Breast epithelium (tissue), 3 donors: Measurements from ENCODE around the gene CUL3.
"Not testable (repeated sequence)": the region's sequence is repeated elsewhere in the genome, so short reads cannot be mapped to it uniquely, and the experiment has no call there.

Experiments used
- POLR2A ChIP-seq: fragments of 450-650 bp; IDR thresholded peaks from one replicate; pipeline ENCODE4 v1.6.1; 2016; ENCODE audit warnings: antibody characterized with exemption, mild to moderate bottlenecking, moderate library complexity
- POLR2AphosphoS5 ChIP-seq, 3 donors: sonication (generic); formaldehyde crosslinking; IDR thresholded peaks; one replicate each; pipeline ENCODE4 v1.6.1; 2017; ENCODE audit warnings: antibody characterized with exemption in 3 of 3
- TF ChIP-seq, protein P1 (sequence below), 3 donors: fragments of 450-650 bp; IDR thresholded peaks; one replicate each; pipeline ENCODE4 v1.5.1; 2016 to 2017; ENCODE audit warnings: antibody characterized with exemption in 3 of 3, mild to moderate bottlenecking in 3 of 3, moderate library complexity in 3 of 3

DNA sequence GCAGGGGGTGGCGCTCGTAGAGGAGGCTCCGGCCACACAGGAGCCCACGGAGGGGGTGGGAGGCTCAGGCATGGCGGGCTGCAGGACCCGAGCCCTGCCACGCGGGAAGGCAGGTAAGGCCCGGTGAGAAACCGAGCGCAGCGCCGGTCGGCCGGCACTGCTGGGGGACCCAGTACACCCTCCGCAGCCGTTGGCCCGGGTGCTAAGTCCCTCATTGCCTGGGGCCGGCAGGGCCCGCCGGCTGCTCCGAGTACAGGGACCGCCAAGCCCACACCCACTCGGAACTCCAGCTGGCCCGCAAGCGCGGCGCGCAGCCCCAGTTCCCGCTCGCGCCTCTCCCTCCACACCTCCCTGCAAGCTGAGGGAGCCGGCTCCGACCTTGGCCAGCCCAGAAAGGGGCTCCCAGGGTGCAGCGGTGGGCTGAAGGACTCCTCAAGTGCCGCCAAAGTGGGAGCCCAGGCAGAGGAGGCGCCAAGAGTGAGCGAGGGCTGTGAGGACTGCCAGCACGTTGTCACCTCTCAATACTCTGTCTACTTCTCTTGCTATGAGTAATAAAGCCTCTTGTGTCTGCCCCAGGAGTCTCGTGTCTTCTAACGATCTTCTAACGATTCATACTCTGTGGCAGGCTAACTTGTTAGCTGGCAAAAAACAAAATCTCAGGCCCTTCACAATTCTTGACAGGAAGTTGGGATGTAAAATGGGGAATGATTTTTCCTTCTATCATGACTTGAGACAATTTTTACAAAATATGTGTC lies 18.8 kb upstream of the CUL3 start:
- TF ChIP-seq, protein P1, sequence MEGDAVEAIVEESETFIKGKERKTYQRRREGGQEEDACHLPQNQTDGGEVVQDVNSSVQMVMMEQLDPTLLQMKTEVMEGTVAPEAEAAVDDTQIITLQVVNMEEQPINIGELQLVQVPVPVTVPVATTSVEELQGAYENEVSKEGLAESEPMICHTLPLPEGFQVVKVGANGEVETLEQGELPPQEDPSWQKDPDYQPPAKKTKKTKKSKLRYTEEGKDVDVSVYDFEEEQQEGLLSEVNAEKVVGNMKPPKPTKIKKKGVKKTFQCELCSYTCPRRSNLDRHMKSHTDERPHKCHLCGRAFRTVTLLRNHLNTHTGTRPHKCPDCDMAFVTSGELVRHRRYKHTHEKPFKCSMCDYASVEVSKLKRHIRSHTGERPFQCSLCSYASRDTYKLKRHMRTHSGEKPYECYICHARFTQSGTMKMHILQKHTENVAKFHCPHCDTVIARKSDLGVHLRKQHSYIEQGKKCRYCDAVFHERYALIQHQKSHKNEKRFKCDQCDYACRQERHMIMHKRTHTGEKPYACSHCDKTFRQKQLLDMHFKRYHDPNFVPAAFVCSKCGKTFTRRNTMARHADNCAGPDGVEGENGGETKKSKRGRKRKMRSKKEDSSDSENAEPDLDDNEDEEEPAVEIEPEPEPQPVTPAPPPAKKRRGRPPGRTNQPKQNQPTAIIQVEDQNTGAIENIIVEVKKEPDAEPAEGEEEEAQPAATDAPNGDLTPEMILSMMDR (IDR thresholded peaks at IDR 0.05), result not testable (repeated sequence)
- not testable (repeated sequence) for TF ChIP-seq POLR2AphosphoS5 (IDR thresholded peaks at IDR 0.05); POLR2A
